ENCODE results near the gene TPD52L1. TPM values are rescaled to one million over a fixed set of nuclear protein-coding genes. Genes with fewer than 3 reads are reported as not detected.

Gene TPD52L1
- total and polyA plus RNA-seq, 2 experiments from 2014 or later = 171 to 182 TPM

DNA sequence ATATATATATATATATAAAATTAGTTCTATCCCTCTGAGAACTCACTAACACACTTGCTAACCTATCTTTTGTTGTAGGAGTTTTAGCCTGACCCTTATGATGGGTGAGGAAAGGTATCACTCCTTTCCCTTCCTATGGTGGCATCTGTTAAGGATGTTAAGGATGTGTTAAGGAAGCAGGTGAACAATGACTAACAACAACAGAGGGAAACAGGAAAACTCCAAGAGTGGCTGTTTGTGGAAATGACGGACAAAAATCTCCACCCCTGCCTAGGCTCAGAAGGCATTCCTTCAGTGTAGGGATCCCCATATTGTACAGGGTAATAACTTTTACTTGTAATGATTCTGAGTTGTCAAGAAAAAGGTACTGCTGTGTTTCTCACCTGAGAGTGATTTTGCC, 8.8 kb upstream of the TPD52L1 start:
- Histone ChIP-seq H3K4me2 (no peak overlapping the region), H3K36me3 (replicated peaks; ENCODE audit: insufficient read depth, low read depth) (no peaks in the 10 kb centered on the region), H3K9me2 (replicated peaks; ENCODE audit: insufficient read depth) (no peaks in the 10 kb centered on the region), H3K9me3 (ENCODE audit: low read depth) (no peaks in the 10 kb centered on the region), H3K27me3 (no peaks in the 10 kb centered on the region), H3K4me1 (ENCODE audit: insufficient read depth) (no peaks in the 10 kb centered on the region), H2AFZ (no peak overlapping the region), H3K79me2 (no peaks in the 10 kb centered on the region), H3K4me3 (no peak overlapping the region), H3K27ac (no peak overlapping the region), H4K20me1 (ENCODE audit: insufficient read depth, poor library complexity, severe bottlenecking) (no peaks in the 10 kb centered on the region)
- TF ChIP-seq EZH2phosphoT487 (IDR thresholded peaks at IDR 0.05; ENCODE audit: low read depth, severe bottlenecking, unreplicated experiment) (no peak), EZH2 (IDR thresholded peaks at IDR 0.05; ENCODE audit: borderline replicate concordance) (no peak)
- TF ChIP-seq, protein P1, sequence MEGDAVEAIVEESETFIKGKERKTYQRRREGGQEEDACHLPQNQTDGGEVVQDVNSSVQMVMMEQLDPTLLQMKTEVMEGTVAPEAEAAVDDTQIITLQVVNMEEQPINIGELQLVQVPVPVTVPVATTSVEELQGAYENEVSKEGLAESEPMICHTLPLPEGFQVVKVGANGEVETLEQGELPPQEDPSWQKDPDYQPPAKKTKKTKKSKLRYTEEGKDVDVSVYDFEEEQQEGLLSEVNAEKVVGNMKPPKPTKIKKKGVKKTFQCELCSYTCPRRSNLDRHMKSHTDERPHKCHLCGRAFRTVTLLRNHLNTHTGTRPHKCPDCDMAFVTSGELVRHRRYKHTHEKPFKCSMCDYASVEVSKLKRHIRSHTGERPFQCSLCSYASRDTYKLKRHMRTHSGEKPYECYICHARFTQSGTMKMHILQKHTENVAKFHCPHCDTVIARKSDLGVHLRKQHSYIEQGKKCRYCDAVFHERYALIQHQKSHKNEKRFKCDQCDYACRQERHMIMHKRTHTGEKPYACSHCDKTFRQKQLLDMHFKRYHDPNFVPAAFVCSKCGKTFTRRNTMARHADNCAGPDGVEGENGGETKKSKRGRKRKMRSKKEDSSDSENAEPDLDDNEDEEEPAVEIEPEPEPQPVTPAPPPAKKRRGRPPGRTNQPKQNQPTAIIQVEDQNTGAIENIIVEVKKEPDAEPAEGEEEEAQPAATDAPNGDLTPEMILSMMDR (IDR thresholded peaks at IDR 0.05; ENCODE audit: poor library complexity) = no peak
- no peak for DNase-seq (ENCODE audit: low spot score)
- 96% methylated on average over 1 of the region's 1 CpG for WGBS (ENCODE audit: low lambda C conversion rate, missing lambda C conversion rate)

DNA sequence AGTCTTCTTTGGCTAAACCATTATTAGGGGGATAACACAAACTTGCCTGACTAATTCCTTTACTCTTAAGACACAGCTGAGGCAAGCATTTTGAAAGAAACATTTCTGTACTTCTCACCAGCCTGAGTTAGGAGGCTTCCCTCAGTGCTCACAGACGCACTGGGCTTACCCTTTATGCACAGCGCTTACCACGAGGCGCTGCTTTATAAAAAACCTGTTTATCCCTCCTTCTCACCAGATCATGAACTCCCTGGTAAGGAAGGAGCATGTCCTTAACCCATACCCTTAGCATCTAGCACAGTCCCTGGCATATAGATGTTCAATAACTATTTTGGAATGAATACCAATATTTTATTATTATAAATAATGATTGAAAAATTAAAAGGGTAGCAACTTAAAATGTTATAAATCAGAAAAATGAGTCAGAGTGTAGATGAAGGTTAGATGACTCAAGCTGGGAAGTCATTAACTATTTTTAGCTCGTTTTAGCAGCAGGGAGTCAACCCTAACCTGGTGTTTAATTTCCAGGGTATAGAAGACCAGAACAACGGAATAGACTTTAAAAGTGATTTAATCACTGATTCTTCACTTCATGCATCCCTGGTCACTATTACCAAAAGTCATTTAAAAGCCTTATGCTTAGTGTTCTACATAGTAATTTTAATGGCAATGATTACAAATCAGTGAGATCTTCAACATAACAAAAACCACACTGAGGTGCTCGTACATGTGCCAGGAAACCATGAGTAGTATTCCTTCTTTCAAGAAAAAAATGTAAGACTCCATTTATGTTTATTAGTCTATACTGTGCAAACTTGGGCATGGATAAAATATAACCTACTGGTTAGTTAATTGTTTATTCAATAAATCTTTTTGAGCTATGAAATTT, 4.1 kb upstream of the TPD52L1 start:
- TF ChIP-seq, protein P1 (IDR thresholded peaks at IDR 0.05; ENCODE audit: poor library complexity) = no peak
- no peak for TF ChIP-seq EZH2phosphoT487 (IDR thresholded peaks at IDR 0.05; ENCODE audit: low read depth, severe bottlenecking, unreplicated experiment)
- H3K36me3 ChIP-seq (replicated peaks; ENCODE audit: insufficient read depth, low read depth) = no peaks in the 10 kb centered on the region
- H3K9me3 ChIP-seq (ENCODE audit: low read depth) = no peaks in the 10 kb centered on the region
- no peaks in the 10 kb centered on the region for H3K27me3 ChIP-seq
- no peaks in the 10 kb centered on the region for H4K20me1 ChIP-seq (ENCODE audit: insufficient read depth, poor library complexity, severe bottlenecking)
- no peak overlapping the region for H3K27ac ChIP-seq
- no peak overlapping the region for H3K4me3 ChIP-seq
- 80% methylated on average over 7 of the region's 7 CpGs for WGBS (ENCODE audit: low lambda C conversion rate, missing lambda C conversion rate)
- H3K4me2 ChIP-seq = no peak overlapping the region
- DNase-seq (ENCODE audit: low spot score) = no peak
- no peaks in the 10 kb centered on the region for H3K4me1 ChIP-seq (ENCODE audit: insufficient read depth)
- no peak overlapping the region for H2AFZ ChIP-seq
- no peaks in the 10 kb centered on the region for H3K79me2 ChIP-seq
- H3K9me2 ChIP-seq (replicated peaks; ENCODE audit: insufficient read depth) = no peaks in the 10 kb centered on the region

DNA sequence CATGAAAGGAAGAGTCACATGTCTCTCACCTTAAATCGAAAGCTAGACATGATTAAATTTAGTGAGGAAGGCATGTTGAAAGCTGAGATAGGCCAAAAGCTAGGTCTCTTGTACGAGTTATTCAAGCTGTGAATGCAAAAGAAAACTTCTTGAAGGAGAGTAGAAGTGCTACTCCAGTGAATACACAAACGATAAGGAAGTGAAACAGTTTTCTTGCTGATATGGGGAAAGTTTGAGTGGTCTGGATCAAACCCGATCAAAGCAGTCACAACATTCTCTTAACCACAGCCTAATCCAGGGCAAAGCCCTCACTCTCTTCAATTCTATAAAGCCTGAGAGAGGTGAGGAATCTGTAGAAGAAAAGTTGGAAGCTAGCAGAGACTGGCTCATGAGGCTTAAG, 1.9 kb upstream of the TPD52L1 start:
- TF ChIP-seq EZH2phosphoT487 (IDR thresholded peaks at IDR 0.05; ENCODE audit: low read depth, severe bottlenecking, unreplicated experiment) (no peak), EZH2 (IDR thresholded peaks at IDR 0.05; ENCODE audit: borderline replicate concordance) (no peak)
- TF ChIP-seq, protein P1 (IDR thresholded peaks at IDR 0.05; ENCODE audit: poor library complexity) = no peak
- Histone ChIP-seq H3K9me3 (ENCODE audit: low read depth) (no peaks in the 10 kb centered on the region), H3K4me1 (ENCODE audit: insufficient read depth) (no peaks in the 10 kb centered on the region), H3K27me3 (no peaks in the 10 kb centered on the region), H3K4me2 (no peak overlapping the region), H3K4me3 (no peak overlapping the region), H3K36me3 (replicated peaks; ENCODE audit: insufficient read depth, low read depth) (no peaks in the 10 kb centered on the region), H2AFZ (no peak overlapping the region), H4K20me1 (ENCODE audit: insufficient read depth, poor library complexity, severe bottlenecking) (no peaks in the 10 kb centered on the region), H3K79me2 (no peaks in the 10 kb centered on the region), H3K9me2 (replicated peaks; ENCODE audit: insufficient read depth) (no peaks in the 10 kb centered on the region), H3K27ac (no peak overlapping the region)
- no peak for DNase-seq (ENCODE audit: low spot score)
- WGBS (ENCODE audit: low lambda C conversion rate, missing lambda C conversion rate) = 78% methylated on average over 4 of the region's 4 CpGs

Data from hepatocyte (in vitro differentiated cells).